IPS-NIHi11 (cell line): ENCODE measurements around the gene SLMAP.

Source experiments
- DNase-seq: peaks from one replicate; pipeline ENCODE4 v3.0.0; 2012; ENCODE audit warnings: mixed read lengths, low spot score

SLMAP gene

GRCh38 chr3:57963811-57964346, 207.8 kb downstream of the SLMAP start:
- DNase-seq: no peak

- no peak for DNase-seq
These were observed 210.7 kb downstream of the SLMAP start for GRCh38 chr3:57966829-57967228.

DNA sequence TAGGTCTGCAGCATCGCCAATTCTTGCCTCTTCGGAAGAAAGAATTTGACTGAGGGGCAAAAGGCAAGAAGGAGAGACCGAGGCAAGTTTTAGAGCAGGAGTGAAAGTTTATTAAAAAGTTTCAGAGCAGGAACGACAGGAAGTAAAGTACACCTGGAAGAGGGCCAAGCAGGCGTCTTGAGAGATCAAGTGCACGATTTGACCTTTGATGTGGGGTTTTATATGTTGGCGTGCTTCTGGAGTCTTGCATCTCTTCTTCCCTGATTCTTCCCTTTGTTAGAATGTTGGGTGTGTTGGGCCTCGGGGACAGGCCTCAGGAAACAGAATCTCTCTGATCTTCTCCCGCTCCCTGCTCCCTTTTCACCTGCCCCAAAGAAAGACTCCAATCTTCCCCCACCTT, 211.5 kb downstream of the SLMAP start:
- DNase-seq: no peak

GRCh38 chr3:57968501-57968900, 212.4 kb downstream of the SLMAP start:
- no peak for DNase-seq

- DNase-seq: no peak
These were observed 215.9 kb downstream of the SLMAP start for GRCh38 chr3:57971975-57972374.

- DNase-seq: no peak
These were observed 216.5 kb downstream of the SLMAP start for GRCh38 chr3:57972531-57973111.

- no peak for DNase-seq
These were observed 217.8 kb downstream of the SLMAP start for GRCh38 chr3:57973715-57974477.

DNA sequence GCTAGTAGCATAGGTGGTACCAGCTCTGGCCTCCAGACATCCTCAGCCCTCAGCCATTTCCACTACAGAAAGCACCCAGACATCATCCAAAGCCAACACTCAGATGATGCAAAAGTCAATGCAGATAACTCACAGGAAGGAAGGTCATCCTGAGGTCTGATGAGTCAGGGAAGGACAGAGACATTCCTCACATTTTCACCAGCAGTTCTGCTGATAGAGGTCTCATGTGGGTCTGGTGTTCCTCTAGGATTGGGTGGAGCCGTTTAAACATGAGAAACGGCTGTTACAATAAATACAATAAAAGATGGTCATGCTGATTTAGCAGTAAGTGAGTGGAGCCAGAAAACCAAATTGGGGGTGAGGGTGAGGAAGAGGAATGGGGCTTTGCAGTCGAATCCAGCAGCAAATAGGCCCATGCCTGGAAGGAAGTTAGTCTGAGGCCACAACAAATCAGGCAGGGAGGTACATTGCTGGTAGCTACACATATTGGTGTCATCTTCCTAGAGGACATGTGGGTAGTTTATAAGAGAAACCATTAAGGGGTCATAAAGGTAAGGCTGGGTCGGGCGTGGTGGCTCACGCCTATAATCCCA, 218.8 kb downstream of the SLMAP start:
- no peak for DNase-seq

GRCh38 chr3:57977818-57978235, 221.7 kb downstream of the SLMAP start:
- DNase-seq: peak; percentile 25

DNA sequence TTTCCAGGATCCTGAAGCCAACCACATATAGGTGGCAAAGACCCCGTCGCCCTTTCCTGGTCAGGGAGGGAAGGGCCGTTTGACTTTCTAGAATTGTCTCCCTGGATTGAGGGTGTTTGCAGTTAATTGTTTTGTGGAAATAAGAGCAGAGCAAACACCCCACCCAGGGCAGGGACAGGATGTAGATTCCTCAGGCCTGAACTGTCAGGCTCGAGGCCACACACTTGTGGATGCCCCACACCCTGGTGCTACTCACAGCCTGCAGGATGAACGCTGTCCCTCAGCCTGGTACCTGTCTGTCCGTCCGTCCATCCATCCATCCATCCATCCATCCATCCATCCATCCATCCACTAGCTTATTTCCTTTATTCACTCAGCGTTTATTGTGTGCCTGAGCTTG, 222.2 kb downstream of the SLMAP start:
- no peak for DNase-seq
